Dendritic cell treated with granulocyte-macrophage colony-stimulating factor and Interleukin-4, amounts not matched to agents 40 ng/mL and 50 ng/mL, for 4 days (primary cell): ENCODE results near the gene INHBC.
"Not testable (repeated sequence)": the region's sequence is repeated elsewhere in the genome, so short reads cannot be mapped to it uniquely, and the experiment has no call there.

ENCODE experiments used
- H3K27ac Mint-ChIP-seq: one replicate; pipeline ENCODE4 v1.8.0; 2022; ENCODE audit warnings: mild to moderate bottlenecking, mixed read lengths
- H3K27me3 Mint-ChIP-seq: one replicate; pipeline ENCODE4 v1.8.0; 2022; ENCODE audit warnings: mild to moderate bottlenecking, mixed read lengths
- H3K36me3 Mint-ChIP-seq: one replicate; pipeline ENCODE4 v1.8.0; 2022; ENCODE audit warnings: low read depth, mixed read lengths
- H3K4me1 Mint-ChIP-seq: one replicate; pipeline ENCODE4 v1.8.0; 2022; ENCODE audit warnings: low read depth, mixed read lengths
- H3K4me3 Mint-ChIP-seq: one replicate; pipeline ENCODE4 v1.8.0; 2022; ENCODE audit warnings: mild to moderate bottlenecking, moderate library complexity, mixed read lengths
- H3K9me3 Mint-ChIP-seq: one replicate; pipeline ENCODE4 v1.8.0; 2022; ENCODE audit warnings: mixed read lengths
- intact Hi-C: fragments of 100-400 bp; cut with micrococcal nuclease; formaldehyde crosslinking; loops from one replicate; pipeline ENCODE4 v1.15.0; 2022

The INHBC gene

DNA sequence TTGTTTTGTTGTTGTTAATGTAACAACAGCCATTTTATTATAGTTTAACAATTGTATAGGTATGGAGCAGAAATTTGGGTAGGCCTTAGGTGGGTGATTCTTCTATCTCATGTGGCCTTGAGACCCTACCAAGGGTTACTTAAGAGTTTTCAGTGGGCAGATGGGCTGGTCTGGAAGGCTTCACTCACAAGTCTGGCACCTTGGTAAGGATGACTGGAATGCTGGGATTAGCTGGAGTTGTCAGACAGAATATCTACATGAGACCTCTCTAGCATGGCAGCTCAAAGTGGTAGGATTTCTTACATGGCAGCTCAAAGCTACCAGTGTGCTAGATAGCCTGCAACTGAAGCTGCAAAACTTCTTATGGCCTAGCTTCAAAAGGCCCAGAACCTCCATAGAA lies 51.1 kb downstream of the INHBC start:
- peaks cover 39% of the 10 kb centered on the region for H3K4me1 Mint-ChIP-seq
- H3K9me3 Mint-ChIP-seq: no peaks in the 10 kb centered on the region
- no peaks in the 10 kb centered on the region for H3K27me3 Mint-ChIP-seq
- peaks cover 29% of the 10 kb centered on the region for H3K36me3 Mint-ChIP-seq
- H3K27ac Mint-ChIP-seq: no peak overlapping the region
- intact Hi-C loops: no loop called here
- no peak overlapping the region for H3K4me3 Mint-ChIP-seq

GRCh38 chr12:57487055-57487596 lies 52.5 kb downstream of the INHBC start:
- Mint-ChIP-seq H3K27ac (peak overlapping the region; percentile 91), H3K4me3 (peak overlapping the region; percentile 90), H3K9me3 (no peaks in the 10 kb centered on the region), H3K36me3 (peaks cover 44% of the 10 kb centered on the region), H3K4me1 (peaks cover 33% of the 10 kb centered on the region), H3K27me3 (no peaks in the 10 kb centered on the region)
- intact Hi-C loops: loop anchor here (1.0 kb wide), 2 partner anchors 9 to 60 kb away; partner anchors contain the start of gene DCTN2

- H3K4me1 Mint-ChIP-seq: peaks cover 33% of the 10 kb centered on the region
- intact Hi-C loops: loop anchor here (1.0 kb wide), 3 partner anchors 9 to 60 kb away; partner anchors contain the start of genes DCTN2 and DDIT3
- no peaks in the 10 kb centered on the region for H3K27me3 Mint-ChIP-seq
- peaks cover 51% of the 10 kb centered on the region for H3K36me3 Mint-ChIP-seq
- H3K9me3 Mint-ChIP-seq: no peaks in the 10 kb centered on the region
- H3K4me3 Mint-ChIP-seq: peak within 1 kb of the TSS; percentile 90
- H3K27ac Mint-ChIP-seq: peak within 1 kb of the TSS; percentile 91
Observed at GRCh38 chr12:57487597-57488401, 53.2 kb downstream of the INHBC start, which contains the start of gene MARS1. Gene MARS1, plus strand, starts transcription at chr12:57488068. Its CDS starts 23 bp downstream, at chr12:57488091.

- Mint-ChIP-seq H3K27me3 (no peaks in the 10 kb centered on the region), H3K27ac (peak overlapping the region; percentile 91), H3K36me3 (peaks cover 52% of the 10 kb centered on the region), H3K4me1 (peaks cover 27% of the 10 kb centered on the region), H3K9me3 (no peaks in the 10 kb centered on the region), H3K4me3 (peak overlapping the region; percentile 90)
- intact Hi-C loops: loop anchor here (1.0 kb wide), 1 partner anchor 32 kb away; the partner anchor contains the start of gene DDIT3
Observed at GRCh38 chr12:57488402-57489156, 54.0 kb downstream of the INHBC start.

DNA sequence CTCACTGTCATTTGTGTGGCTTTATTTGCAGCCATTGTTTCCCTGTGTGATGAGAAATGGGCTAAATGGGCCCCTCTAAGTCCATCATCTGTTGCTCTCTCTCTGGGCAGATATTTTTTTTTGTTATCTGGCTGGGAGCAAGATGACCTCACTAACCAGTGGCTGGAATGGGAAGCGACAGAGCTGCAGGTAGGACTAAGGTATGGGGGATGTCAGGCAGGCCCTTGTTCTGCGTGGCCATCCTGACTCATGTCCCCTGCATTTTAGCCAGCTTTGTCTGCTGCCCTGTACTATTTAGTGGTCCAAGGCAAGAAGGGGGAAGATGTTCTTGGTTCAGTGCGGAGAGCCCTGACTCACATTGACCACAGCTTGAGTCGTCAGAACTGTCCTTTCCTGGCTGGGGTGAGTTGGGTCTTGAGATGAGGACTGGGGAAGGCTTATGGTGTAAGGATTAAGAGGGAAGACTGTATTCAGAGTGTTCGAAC lies 54.6 kb downstream of the INHBC start:
- intact Hi-C loops: no loop called here
- Mint-ChIP-seq H3K9me3 (no peaks in the 10 kb centered on the region), H3K27me3 (no peaks in the 10 kb centered on the region), H3K4me3 (peak overlapping the region; percentile 90), H3K27ac (peak overlapping the region; percentile 91), H3K4me1 (peaks cover 27% of the 10 kb centered on the region), H3K36me3 (peaks cover 56% of the 10 kb centered on the region)

DNA sequence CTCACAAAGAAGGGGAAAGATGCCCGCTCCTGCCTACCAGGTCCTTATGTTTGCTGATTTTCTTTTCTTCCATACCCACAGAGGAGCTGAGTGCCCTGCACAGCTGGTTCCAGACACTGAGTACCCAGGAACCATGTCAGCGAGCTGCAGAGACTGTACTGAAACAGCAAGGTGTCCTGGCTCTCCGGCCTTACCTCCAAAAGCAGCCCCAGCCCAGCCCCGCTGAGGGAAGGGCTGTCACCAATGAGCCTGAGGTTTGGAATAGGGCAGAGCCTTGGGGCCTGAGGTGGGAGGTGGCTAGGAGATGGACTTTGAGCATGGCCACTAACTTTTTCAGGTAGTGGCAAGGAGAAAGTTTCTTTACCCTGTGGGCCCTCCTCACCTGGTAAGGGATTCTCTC lies 55.5 kb downstream of the INHBC start:
- H3K4me3 Mint-ChIP-seq: no peak overlapping the region
- H3K27me3 Mint-ChIP-seq: no peaks in the 10 kb centered on the region
- intact Hi-C loops: no loop called here
- no peak overlapping the region for H3K27ac Mint-ChIP-seq
- no peaks in the 10 kb centered on the region for H3K9me3 Mint-ChIP-seq
- peaks cover 27% of the 10 kb centered on the region for H3K4me1 Mint-ChIP-seq
- peaks cover 65% of the 10 kb centered on the region for H3K36me3 Mint-ChIP-seq

DNA sequence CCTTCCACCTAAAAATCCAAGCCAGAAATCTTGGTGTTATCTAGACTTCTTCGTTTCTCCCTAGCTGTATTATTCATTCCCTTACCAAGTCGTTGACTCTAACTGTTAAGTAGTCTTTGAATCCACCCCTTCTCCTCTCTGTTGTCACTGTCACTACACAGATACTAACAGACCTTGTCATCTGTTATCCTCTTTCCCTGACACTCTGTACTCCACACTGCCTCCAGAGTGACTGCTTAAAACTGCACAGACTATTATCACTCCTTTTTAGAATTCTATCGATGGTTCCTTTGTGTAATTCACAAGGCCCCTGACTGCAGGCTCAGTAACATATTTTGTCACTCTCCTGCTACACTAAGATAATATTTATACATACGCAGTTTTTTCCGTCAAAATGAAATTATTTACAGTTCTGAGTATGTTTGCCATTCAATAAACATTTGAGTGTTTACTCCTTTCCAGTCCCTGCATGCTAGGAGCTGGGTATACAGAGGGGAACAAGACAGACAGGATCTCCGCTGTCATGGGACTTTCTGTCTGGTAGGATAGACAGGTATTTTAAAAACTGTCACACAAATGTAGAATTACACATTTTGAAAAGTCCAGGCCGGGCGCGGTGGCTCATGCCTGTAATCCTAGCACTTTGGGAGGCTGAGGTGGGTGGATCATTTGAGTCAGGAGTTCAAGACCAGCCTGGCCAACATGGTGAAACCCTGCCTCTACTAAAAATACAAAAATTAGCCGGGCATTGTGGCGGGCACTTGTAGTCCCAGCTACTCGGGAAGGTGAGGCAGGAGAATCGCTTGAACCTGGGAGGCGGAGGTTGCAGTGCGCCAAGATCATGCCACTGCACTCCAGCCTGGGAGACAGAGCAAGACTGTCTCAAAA lies 57.1 kb downstream of the INHBC start:
- Mint-ChIP-seq H3K9me3 (no peaks in the 10 kb centered on the region), H3K36me3 (peaks cover 80% of the 10 kb centered on the region), H3K27me3 (no peaks in the 10 kb centered on the region), H3K4me3 (no peak overlapping the region), H3K4me1 (peaks cover 27% of the 10 kb centered on the region), H3K27ac (peak overlapping the region; percentile 2)
- intact Hi-C loops: no loop called here

DNA sequence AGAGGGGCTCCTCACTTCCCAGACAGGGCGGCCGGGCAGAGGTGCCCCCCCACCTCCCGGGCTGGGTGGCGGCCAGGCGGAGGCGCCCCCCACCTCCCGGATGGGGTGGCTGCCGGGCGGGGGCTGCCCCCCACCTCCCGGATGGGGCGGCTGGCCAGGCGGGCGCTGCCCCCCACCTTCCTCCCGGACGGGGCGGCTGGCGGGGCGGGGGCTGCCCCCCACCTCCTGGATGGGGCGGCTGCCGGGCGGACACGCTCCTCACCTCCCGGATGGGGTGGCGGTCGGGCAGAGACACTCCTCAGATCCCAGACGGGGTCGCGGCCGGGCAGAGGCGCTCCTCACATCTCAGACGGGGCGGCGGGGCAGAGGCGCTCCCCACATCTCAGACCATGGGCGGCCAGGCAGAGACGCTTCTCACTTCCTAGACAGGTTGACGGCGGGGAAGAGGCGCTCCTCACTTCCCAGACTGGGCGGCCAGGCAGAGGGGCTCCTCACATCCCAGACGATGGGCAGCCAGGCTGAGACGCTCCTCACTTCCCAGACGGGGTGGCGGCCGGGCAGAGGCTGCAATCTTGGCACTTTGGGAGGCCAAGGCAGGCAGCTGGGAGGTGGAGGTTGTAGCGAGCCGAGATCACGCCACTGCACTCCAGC lies 60.6 kb downstream of the INHBC start:
- H3K9me3 Mint-ChIP-seq, H3K27me3 Mint-ChIP-seq, intact Hi-C loops, H3K4me3 Mint-ChIP-seq, H3K27ac Mint-ChIP-seq: not testable (repeated sequence)
- peaks cover 91% of the 10 kb centered on the region for H3K36me3 Mint-ChIP-seq
- H3K4me1 Mint-ChIP-seq: peaks cover 16% of the 10 kb centered on the region

- Mint-ChIP-seq H3K36me3 (peaks cover 91% of the 10 kb centered on the region), H3K27ac (no peak overlapping the region), H3K4me1 (peaks cover 9% of the 10 kb centered on the region), H3K4me3 (no peak overlapping the region), H3K27me3 (no peaks in the 10 kb centered on the region), H3K9me3 (no peaks in the 10 kb centered on the region)
- intact Hi-C loops: no loop called here
Observed at GRCh38 chr12:57496822-57497221, 62.2 kb downstream of the INHBC start.

DNA sequence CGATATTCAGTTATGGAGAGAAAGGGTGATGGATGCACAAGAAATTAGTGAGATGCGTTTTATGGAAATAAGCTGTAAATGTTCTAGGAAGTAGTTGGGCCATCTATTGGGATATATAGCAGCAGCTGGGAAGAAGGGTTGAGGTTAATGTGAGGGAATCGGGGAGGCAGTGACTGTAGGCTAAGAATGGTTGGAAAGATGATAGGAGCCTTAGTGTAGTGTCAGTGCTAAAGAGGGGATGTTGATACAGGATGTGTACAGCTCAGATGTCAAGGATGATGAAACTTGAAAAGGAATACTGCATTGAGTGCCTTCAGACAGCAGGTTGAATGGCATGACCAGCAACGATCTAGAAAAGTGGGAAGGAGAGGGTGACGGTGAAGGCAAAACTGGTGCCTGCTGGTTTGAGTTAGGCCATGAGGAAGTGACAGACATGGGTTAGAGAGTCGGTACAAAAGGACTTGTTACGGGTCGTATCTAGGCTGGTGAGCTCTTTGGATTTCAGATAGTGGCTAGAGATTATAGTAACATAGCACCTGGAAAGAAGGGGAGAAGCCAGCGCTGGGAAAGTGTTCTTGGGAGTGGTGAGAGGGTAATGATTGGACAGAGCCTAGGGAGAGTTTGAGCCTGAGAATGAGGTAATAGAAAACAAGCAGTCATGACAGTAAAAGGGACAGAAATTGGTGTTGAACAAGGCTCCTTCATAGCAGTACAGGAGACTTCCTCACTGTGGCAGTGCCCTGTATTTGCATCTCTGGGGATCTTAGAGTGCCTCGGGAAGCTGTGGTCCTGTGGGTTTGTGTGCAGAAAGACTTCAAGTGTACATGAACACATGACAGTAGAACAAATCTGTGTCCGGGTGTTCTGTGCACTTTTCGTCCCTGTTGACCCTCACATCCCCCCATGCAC lies 62.9 kb downstream of the INHBC start:
- Mint-ChIP-seq H3K27me3 (no peaks in the 10 kb centered on the region), H3K36me3 (peaks cover 91% of the 10 kb centered on the region), H3K4me3 (no peak overlapping the region), H3K4me1 (peaks cover 9% of the 10 kb centered on the region), H3K27ac (peak overlapping the region; percentile 28), H3K9me3 (no peaks in the 10 kb centered on the region)
- intact Hi-C loops: no loop called here

DNA sequence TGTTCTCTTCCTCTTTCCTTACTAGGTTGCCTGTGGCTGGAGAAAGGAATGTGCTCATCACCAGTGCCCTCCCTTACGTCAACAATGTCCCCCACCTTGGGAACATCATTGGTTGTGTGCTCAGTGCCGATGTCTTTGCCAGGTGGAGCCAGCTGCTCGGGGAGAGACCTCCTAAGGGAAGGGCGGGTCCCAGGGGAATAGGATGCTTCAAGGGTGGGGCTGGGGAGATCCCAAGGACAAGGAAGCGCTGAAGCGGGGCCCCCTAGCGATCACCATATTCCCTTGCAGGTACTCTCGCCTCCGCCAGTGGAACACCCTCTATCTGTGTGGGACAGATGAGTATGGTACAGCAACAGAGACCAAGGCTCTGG lies 63.5 kb downstream of the INHBC start:
- Mint-ChIP-seq H3K4me1 (peaks cover 9% of the 10 kb centered on the region), H3K4me3 (no peak overlapping the region), H3K27me3 (no peaks in the 10 kb centered on the region), H3K9me3 (no peaks in the 10 kb centered on the region), H3K36me3 (peaks cover 93% of the 10 kb centered on the region), H3K27ac (no peak overlapping the region)
- intact Hi-C loops: no loop called here

DNA sequence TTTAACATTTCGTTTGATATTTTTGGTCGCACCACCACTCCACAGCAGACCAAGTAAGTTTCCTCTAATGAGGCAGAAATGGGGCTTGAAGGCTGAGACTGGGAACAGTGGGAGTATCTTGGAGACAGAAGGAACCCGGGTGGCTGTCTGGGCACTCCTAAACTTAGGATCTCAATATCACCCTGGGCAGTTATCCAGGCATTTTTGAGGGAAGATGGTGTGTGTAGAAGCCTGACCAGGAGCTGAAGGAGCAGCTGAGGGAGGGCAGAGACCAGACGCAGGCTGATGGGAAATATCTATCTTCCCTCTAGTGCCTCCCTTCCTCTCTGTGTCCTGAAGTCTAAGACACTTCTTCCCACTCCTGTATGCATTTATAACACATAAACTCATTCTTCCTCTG lies 64.0 kb downstream of the INHBC start:
- peaks cover 97% of the 10 kb centered on the region for H3K36me3 Mint-ChIP-seq
- no peak overlapping the region for H3K27ac Mint-ChIP-seq

More for the DNA sequence above, 64.0 kb downstream of the INHBC start:
- no peaks in the 10 kb centered on the region for H3K27me3 Mint-ChIP-seq
- no peaks in the 10 kb centered on the region for H3K9me3 Mint-ChIP-seq
- H3K4me1 Mint-ChIP-seq: peaks cover 9% of the 10 kb centered on the region
- intact Hi-C loops: no loop called here
- H3K4me3 Mint-ChIP-seq: no peak overlapping the region
